ENCODE data around the gene LRRC28.

LRRC28 gene

DNA sequence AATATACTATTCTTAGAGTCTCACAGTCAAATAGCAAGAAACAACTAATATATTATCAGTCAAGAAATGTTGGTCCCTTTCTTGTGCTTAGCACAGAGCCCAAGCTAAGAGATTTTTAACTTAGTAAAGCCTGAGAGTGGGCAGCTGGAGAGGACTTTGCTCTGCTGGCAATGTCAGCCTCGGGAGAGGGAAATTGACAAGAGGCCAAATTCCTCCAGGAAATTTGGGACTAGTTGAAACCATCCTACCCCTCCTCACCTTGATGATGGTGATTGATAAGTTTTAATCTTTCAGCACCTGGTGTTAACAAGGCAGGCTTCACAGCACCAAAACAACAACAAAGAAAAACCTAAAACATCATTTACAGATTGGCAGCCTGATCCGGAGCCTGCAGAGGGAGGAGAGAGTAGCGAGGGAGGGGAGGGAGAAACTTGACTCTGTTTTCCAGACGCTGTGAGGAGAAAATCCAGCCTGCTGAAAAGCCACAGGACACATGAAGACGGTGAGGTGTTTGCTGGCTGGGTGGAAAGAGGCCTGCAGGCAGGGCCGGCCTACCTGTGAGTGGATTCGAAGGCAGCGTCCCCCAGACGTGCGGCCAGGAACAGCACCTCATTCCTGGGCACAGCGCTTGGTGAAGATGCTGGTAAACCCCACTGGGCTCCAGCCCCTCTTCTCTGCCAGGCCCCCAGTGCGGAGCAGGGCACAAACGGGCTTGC is 150.9 kb downstream of the LRRC28 start:
- DNase-seq, result no peak

DNA sequence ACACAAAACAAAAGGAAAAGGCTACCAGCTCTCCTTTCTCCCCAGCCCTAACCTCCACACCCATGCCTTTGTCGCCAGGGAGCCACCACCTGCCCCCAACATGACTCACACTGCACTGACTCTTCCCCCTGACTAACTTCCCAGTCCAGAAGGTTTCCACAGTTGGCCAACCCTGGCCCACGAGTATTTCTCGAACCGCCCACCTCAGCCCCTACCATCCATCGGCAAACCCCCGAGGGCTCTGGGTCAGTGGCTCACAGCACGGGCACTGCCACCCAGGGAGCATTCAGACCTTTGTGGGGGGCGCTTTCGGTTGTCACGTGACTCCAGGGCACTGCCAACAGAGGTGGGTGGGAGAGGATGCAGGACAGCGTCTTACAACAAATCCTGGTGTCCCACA is 152.3 kb downstream of the LRRC28 start:
- no peak for DNase-seq

DNA sequence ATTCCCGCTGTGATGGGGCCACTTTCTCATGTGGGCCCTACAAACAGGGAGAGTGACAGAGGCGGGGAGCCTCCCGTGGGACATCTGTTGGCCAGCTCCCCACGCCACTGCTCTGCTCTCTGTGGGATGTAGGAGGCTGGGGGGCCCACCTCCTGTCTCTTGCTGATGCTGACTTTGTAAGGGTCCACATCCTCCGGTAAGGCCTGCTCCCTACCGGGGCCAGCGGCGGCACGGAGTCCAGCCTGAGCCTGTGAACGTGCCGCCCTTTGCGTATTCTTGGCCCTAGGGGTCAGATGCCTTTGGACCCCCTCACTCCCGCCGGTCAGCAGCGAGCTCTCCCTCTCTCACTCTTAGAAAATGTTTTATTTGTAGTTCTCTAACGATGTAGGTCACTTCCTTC is 153.2 kb downstream of the LRRC28 start:
- DNase-seq, result no peak

DNA sequence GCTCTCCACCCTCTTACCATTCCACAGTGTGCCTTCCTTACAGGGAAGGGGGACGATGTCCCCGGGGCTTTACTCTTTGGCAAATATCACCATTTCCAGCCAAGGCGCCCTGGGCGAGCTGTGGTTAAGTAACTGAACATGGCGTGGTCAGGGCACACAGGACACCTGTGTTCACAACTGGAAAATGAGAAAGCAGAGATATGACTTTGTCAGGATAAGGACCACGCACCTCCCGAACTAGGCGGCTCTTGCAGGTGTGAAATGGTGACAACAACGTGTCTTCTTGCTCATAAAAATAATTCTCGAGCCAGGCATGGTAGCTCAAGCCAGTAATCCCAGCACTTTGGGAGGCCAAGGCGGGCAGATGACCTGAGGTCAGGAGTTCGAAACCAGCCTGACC is 154.8 kb downstream of the LRRC28 start:
- DNase-seq, result no peak

DNA sequence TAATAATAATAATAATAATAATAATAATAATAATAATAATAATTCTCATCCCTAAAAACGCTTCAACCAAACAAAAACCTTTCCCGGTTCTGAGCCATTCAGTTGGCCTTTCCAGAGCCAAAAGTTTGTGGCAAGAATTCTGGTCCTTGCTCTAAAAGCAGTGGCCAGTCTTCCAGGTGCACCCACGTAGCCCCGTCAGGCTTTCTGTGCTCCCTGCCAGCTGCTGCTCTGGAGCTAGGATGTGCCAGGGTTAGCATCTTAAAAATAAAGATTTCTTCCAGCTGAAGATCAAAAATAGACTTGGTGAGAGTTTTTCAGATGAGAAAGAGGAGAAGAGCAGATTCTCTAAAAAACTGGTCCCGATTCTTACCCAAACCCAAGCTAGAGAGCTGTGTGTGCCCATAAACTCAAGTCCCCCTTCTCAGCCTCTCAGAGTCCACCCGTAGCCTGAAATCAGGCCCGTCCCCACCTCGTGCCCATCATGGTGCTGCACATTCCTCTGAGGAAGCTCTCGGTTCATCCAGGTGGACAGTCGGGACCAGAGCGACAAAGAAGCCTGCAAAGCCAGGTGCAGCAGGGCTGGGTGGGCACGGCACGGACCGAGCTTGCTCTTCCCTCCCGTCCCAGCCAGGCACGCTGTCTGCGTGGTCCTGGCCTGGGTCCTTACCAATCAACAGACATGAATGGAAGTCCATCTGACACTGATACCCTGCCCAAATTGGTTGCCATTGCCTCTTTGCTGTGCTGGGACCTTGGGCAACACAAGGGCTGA is 155.6 kb downstream of the LRRC28 start:
- no peak for DNase-seq

DNA sequence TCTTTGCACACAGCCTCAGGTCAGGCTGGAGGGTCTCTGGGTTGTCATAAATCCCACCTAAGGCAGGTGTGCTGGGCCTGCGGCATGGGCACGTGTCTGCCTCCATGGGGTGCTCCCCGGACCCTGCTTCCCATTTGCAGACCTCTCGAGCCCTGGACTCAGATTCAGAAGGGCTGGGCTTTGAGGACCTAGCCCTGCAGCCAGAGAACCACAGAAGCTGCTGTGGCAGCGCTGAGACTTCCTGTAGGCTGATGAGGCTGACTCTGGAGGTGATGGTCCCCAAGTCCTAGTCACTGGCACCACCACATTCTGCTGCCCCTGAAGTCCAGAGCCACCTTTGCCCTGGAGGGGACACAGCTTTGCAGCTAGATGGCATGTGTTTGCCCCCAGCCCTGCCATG is 156.4 kb downstream of the LRRC28 start:
- DNase-seq, result no peak

DNA sequence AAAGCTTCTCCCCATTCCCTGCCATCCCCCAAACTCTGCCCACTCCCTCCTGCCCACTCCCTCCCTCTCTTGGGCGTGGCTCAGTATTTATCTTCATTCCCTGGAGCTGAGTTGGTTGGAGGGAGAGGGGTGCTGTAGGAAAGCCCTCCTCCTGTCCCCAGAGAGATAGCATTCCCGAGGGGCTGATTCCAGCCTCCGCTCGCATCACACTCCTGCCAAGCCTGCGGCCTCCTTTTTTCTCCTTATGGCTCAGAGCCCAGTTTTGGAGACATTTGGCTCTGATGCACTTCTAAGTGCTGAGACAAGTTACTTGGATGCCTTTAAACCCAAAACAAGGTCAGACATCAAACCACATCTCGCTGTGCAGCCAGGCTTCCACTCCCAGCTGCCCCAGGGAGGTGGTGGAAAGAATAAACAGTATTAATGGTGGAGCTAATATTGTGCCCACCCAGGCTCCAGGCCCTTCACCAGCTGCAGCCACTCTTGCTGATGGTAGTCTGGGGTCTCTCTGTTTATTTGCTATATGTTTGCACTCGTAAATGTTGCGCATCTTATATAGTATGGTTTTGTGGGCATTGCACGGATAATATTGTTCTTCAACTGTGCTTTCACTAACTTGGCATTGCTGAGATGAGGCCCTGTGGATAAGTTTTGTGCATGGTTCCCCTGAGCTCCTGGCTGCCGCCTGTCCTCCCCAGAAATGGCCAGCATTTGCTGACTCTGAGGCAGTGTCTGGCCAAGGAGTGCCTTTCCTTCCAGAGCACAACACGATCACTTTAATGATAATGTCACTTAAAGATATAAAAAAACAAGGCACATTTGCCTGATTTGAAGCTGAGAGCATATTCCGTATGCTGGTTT is 157.2 kb downstream of the LRRC28 start:
- no peak for DNase-seq

DNA sequence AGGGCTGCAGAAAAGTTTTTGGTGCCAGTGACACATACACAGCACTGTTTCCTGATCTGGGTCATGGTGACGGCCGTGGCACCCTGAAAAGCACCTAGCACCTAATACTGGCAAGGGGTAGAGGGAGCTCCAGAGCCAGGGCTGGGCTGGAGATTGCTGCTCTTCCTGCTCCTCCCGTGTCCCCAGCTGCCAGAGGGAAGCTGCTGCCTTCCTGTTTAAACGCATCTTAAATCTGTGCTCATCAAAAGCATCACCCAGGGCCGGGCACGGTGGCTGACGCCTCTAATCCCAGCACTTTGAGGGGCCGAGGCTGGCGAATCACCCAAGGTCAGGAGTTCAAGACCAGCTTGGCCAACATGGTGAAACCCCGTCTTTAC is 157.8 kb downstream of the LRRC28 start:
- DNase-seq, result no peak

DNA sequence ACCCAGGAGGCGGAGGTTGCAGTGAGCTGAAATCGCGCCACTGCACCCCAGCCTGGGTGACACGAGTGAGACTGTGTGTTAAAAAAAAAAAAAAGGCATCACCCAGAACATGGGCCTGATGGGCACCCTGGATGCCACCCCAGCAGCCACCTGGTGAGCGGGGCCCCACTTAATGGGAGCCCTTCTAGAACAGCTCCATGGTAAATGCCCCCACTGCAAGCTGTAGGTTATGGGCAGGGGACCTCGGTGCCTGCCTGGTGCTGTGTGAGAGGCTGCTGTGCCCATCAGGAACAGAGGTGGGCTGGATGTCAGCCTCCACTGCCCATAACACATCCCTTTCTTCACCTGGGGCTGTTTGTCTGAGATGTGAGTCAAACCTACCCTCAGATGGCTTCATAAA is 158.3 kb downstream of the LRRC28 start:
- DNase-seq, result no peak

DNA sequence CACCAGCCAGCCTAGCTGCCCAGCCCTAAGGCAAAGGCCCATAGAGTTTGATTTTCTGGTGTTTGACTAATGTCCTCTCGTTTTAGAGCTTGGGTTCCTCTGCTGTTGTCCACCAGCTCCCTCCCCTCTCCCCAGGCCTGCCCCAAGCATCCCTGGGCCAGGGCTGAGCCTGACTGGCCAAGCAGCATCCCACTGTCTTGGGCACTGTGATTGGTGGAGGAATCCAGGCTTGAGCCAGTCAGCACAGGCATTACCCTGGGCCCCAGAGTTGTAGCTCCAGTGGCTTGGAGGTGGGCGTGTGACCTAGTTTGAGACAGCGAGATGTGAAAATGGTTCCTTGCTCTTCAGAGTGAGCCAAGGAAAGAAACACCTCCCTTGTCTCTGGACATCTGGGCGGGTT is 159.2 kb downstream of the LRRC28 start:
- no peak for DNase-seq

DNA sequence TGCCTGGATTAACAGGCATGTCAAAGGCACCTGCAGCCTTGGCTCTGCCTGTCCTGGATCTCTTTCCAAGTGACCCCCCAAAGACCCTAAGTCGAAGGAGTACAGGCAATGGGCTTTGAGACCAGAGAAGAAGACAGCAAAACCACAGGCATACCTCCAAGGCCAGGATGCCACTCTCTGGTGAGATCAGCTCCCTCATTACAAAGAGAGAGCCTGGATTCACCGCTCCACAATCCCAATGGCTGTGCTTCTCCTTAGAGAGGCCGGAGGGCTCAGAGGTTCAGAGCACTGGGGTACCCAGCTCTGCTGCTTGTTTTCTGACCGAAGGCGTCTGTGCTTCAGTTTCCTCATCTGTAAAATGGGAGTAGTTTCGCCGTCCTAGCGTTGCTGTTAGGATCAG is 160.0 kb downstream of the LRRC28 start:
- DNase-seq, result no peak

DNA sequence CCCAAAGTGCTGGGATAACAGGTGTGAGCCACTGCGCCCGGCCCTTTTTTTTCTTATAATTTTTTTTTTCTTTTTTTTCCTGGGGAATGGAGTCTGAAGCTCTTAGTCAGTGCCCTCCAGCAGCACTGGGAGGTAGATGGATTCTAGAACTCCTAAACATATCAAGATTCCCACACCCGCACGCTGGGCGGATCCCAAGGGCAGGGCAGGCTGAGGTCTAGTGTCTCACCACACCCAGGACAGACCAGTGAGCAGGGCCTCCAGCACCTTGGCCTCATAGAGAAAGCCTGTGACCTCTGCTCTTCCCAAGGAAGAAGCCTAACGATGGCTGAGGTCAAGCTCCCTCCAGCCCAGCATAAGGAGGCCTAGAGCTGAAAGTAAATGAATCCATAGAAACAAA is 160.8 kb downstream of the LRRC28 start:
- DNase-seq, result no peak

DNA sequence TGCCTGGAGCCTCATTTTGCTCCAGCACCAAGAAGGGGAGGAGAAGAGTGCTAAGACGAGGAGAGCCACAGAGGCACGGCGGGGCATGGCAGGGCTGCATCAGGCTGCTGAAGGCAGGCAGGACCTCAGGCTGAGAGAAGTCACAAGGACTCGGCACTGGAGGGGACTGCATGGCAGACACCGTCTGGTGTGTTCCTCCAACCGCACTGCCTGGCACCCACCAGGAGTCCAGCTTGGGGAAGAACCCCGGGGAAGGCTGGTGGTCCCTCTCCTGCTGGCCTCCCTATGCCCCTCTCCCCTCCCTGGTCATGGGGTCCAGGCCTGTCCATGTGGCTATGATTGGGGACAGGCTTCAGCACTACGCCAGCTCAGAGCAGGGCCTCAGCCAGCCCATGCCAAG is 161.3 kb downstream of the LRRC28 start:
- DNase-seq, result no peak

DNA sequence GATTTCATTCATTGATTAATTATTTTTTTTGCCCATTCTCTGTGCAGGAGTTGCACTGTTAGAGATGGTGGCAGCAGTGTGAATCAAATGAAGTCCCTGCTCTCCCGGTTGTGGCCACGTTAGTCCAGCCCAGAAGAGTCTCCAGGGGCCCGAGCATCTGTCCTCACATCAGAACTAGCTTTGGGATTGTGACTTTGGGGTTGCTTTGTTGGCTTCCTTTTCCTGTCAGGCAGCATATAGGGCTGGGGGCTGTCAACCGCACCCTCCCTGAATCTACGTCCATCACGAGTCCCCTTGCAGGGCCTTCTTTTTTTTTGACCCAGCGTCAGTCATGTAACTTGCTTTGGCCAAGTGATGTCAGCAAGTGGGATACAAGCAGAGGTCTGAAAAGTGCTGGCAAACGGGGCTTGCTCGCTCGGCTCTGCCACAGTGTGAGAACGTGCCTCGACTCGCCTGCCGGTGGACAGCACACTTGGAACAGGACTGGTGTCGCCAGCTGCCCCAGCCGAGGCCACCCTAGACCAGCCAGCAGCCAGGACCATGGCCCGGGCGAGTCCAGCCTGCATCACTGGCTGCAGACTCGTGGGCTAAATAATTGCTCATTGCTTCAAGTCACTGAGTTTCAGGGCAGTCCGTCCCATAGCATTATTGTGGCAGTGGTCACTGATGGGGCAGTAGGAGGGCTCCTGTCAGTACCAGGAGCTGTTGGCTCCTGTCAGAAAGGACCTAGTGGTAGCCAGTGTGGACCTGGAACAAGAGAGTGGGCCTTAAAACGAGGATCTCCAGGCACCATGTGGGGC is 162.9 kb downstream of the LRRC28 start:
- DNase-seq, result no peak

DNA sequence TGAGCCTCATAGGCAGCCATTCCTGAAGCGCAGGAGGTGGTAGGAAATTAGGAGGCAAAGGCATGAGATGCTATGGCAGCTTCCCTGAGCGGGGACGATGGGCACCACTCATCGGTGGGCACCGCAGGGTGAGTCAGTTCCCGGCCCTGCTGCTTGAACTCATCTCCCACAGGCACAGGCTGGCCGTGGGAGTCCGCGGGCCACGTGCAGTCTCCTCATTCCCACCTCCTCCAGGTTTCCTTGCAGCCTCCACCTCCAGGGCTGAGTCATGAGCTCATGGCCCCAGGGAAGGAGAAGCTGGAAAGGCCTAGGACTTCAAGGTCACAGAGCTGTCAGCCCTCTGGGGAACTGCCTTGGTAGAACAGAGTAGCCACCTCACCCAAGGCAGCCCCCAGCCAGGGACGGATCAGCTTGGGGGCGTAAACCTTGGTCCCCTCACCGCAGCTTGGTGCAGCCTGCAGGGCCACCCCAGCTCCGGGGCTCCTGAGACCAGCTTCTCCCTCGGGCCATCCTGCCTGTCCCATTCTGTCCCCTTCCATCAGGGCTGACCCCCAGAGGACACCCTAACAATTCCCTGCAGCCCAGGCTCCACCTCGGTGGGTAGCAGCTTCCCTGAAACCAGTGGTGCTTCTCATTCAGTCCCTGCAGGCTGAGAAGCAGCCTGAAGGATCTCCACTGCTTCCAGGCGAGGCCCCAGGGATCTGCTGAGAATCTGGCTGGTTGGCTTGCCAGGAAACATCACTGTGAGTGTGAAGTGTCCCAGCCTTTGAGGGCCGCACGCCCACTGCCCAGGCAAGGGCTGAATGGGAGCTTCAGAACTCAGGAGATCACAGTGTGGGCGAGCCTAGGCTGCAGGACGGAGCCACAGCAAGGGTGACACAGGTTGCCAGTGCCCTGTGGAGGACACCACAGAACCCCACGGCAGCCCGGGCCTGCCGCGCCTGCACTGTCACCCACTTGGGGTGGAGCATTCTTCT is 163.8 kb downstream of the LRRC28 start:
- no peak for DNase-seq

DNA sequence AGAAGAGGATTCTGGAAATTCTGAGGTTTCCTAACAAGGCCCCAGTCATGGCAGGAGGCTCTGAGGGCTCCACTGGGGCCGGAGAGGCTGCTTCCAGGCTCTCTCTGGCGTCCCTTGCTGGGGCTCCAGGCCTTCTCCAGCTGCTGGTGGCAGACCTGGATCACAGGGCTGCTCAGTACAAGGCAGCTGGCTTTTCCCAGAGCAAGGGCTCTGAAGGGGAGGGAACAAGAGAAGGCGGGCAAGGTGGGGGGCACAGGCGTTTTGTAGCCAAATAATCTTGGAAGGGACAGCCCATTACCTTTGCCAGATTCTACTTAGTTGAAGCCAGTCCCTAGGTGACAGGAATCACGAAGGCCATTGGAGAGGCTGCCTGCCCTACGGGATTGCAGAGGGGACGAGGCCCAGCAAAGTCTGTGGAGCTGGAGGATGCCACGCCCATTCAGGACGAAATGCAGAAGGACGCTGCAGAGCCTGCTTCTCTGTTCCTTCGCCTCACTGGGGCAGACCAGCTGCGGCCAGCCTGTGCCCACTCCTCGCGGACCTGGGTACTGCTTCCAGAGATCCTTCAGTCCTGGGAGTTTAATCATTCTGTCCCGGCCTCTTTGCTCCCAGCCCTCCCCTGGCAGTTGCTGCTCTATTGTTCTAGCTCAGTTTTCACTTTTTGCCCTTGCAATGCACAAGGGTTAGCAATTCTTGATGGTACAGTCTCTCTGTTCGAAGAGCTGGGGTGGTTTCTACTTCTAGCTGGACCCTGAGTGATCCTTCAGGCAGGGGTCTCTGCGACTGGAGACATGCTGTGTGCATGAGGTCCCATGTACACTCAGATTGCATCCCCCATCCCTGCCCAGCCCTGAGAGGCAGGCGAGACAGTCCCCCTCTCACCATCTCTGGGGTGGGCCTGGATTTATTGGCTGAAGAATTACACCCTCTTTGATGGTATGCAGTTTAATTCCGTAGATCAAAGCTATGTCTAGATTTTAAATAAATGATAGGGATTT is 165.2 kb downstream of the LRRC28 start:
- DNase-seq, result no peak

DNA sequence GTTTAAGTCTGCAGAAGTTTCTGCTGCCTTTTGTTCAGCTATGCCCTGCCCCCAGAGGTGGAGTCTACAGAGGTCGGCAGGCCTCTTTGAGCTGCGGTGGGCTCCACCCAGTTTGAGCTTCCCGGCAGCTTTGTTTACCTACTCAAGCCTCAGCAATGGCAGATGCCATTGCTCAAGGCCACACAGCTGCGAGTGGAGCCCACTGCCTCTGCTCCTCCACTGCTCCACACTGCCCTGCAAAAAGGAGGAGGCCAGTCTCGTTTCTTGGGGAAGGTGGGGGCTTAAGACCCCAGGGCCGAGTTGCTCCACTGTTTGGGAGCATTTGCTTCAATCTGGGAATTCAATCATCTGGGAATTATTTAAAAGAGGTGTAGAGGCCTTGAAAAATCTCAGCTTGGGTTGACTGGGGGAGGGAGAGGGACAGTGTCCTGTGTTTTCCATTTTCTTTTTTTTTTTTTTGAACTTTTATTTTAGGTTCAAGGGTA is 169.9 kb downstream of the LRRC28 start:
- DNase-seq, result peak in 1 of 4 experiments; percentile 45

DNA sequence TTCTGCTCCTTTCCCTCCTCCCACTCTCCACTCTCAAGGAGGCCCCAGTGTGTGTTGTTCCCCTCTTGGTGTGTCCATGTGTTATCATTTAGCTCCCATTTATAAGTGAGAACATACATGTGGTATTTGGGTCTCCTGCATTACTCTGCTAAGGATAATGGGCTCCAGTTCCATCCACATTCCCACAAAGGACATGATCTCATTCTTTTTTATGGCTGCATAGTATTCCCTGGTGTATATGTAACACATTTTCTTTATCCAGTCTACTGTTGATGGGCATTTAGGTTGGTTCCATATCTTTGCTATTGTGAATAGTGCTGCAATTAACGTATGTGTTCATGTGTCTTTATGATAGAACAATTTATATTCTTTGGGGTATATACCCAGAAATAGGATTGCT is 170.5 kb downstream of the LRRC28 start:
- DNase-seq, result no peak

DNA sequence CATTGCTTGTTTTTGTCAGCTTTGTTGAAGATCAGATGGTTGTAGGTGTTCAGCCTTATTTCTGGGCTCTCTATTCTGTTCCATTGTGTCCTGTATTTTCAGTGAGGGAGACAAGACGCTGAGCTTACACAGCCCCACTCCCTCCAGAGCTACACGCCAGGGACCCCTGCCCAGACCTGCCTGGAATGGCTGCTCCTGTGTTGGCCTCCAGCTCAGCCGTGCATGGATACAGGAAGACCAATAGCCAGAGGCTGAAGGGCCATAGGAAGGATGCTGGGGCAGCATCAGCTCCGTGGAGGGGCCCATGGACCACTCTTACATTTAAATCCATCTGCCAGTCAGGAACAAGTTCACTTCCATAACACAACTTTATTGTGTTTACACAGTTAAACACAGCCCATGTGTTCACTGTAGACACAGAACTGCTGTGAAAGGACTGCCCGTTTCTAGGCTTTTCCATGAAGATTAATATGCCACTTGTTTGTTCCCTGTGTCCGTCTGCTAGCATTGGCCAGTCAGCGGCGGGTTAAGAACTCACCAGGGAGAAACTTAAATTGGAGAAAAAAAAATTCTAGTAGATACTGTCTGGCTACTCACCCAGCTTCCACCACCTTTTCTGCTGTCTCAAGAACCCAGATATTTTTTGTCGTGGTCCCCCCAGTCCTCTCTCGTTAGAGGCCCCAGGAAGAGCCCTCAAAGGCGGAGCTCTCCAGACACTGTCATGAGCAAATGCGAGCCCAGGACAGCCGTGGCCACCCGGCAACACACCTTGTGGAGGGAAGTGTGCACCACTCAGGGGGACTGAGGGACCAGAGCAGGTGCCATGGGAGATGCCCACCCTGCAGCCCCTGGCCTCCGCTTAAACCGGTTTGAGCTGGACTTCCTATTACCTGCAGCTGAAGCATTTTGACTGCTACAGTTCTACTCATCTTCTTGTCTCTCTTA is 172.2 kb downstream of the LRRC28 start:
- no peak for DNase-seq
